OCI-LY7 (cell line): ENCODE measurements around the gene CNTNAP3. TPM values are rescaled to one million over a fixed set of nuclear protein-coding genes. Genes with fewer than 3 reads are reported as not detected.
A peak's percentile ranks its signal among the peaks of the same experiment; 100 is the strongest.
"Not testable (repeated sequence)": the region's sequence is repeated elsewhere in the genome, so short reads cannot be mapped to it uniquely, and the experiment has no call there.

Experiments used
- Bru-seq: library from RNA; stranded (reverse); fragments of 400-500 nt; gene quantifications from one replicate; lab custom pipeline; 2021; lab: Mats Ljungman, UMichigan
- BruChase-seq, 2 experiments: library from RNA; stranded (reverse); fragments of 400-500 nt; gene quantifications; one replicate each; lab custom pipeline; 2021; lab: Mats Ljungman, UMichigan
- BruUV-seq: library from RNA; stranded (reverse); fragments of 400-500 nt; replicated peaks from 2 replicates; lab custom pipeline; 2021; lab: Mats Ljungman, UMichigan
- CTCF ChIA-PET: fragments of 300-600 bp; sonication (Branson Sonifier 250); formaldehyde crosslinking; loops from one replicate; lab custom pipeline; 2022; ENCODE audit warnings: antibody characterized with exemption; ENCODE audit not compliant: unreplicated experiment; lab: Charles Lee
- POLR2A ChIA-PET: fragments of 300-600 bp; sonication (Branson Sonifier 250); formaldehyde crosslinking; loops from one replicate; lab custom pipeline; 2022; ENCODE audit warnings: antibody characterized with exemption; lab: Charles Lee
- DNase-seq: peaks from one replicate; pipeline ENCODE4 v3.0.0-alpha.2; 2015; ENCODE audit warnings: low spot score
- H2AFZ ChIP-seq: fragments of 200-600 bp; sonication (generic), shearing (Covaris generic); 2 replicates; pipeline ENCODE4 v1.6.1; 2014; ENCODE audit warnings: mild to moderate bottlenecking, antibody characterized with exemption, low read length, moderate library complexity
- H3K27ac ChIP-seq: fragments of 200-600 bp; sonication (generic); 2 replicates; pipeline ENCODE4 v1.5.1; 2014; ENCODE audit warnings: mixed run types, low read depth, mild to moderate bottlenecking, moderate library complexity, low read length, inconsistent platforms; ENCODE audit not compliant: poor library complexity, severe bottlenecking
- H3K36me3 ChIP-seq: fragments of 200-600 bp; sonication (generic); 2 replicates; pipeline ENCODE4 v1.6.1; 2014; ENCODE audit warnings: mild to moderate bottlenecking, antibody characterized with exemption, low read length, moderate library complexity, mixed read lengths; ENCODE audit not compliant: insufficient read depth
- H3K4me1 ChIP-seq: fragments of 200-600 bp; sonication (generic); 2 replicates; pipeline ENCODE4 v1.5.1; 2014; ENCODE audit warnings: mild to moderate bottlenecking, low read length; ENCODE audit not compliant: insufficient read depth, poor library complexity, severe bottlenecking
- H3K4me2 ChIP-seq: fragments of 200-600 bp; sonication (generic); 2 replicates; pipeline ENCODE4 v1.6.1; 2014; ENCODE audit warnings: mild to moderate bottlenecking, low read length
- H3K4me3 ChIP-seq: fragments of 200-600 bp; sonication (generic); 2 replicates; pipeline ENCODE4 v1.5.1; 2014; ENCODE audit warnings: mild to moderate bottlenecking, low read depth, low read length; ENCODE audit not compliant: poor library complexity, severe bottlenecking
- H3K79me2 ChIP-seq: fragments of 200-600 bp; sonication (generic); 2 replicates; pipeline ENCODE4 v1.6.1; 2016; ENCODE audit warnings: low read depth, mild to moderate bottlenecking, low read length, moderate library complexity, mixed read lengths; ENCODE audit not compliant: insufficient read depth
- H3K9me2 ChIP-seq: fragments of 200-600 bp; sonication (generic); 2 replicates; pipeline ENCODE4 v1.6.1; 2016; ENCODE audit warnings: mild to moderate bottlenecking, low read length, mixed read lengths; ENCODE audit not compliant: insufficient read depth
- H3K9me3 ChIP-seq: fragments of 200-600 bp; sonication (generic); 2 replicates; pipeline ENCODE4 v1.6.1; 2014; ENCODE audit warnings: mild to moderate bottlenecking, mixed run types, low read length, mixed read lengths
- H4K20me1 ChIP-seq: fragments of 200-600 bp; sonication (generic); 2 replicates; pipeline ENCODE4 v1.6.1; 2014; ENCODE audit warnings: mild to moderate bottlenecking, antibody characterized with exemption, low read length, moderate library complexity, mixed read lengths; ENCODE audit not compliant: insufficient read depth
- intact Hi-C: fragments of 100-400 bp; cut with micrococcal nuclease; formaldehyde crosslinking; loops from one replicate; pipeline ENCODE4 v1.10.0; 2022; ENCODE audit not compliant: unreplicated experiment
- long read RNA-seq: library from polyadenylated mRNA; stranded (forward); transcript quantifications from one replicate; pipeline ENCODE4 v2.0.0, GENCODE V29; 2022
- total RNA-seq, 2 experiments: library from RNA; depleted of rRNA in 1 of 2; stranded (reverse); fragments of >200 nt in 1 of 2; shearing (Covaris generic) in 1 of 2; gene quantifications; 2 replicates each; pipeline ENCODE4 v1.2.3, GENCODE V29; 2014 to 2022

CNTNAP3 gene
- total RNA-seq (2014; rRNA removed; shearing (Covaris generic)) = not detected in 2 replicates
- not detected in 2 replicates for total RNA-seq (2022)
- Bru-seq, nascent RNA = percentile 4 among the genes with signal in this experiment
- percentile 1 among the genes with signal in this experiment for BruChase-seq, experiment 1, labeled RNA remaining after a 6-hour chase
- BruChase-seq, experiment 2, labeled RNA remaining after a 2-hour chase = percentile 3 among the genes with signal in this experiment
- long read RNA-seq = 0 reads

DNA sequence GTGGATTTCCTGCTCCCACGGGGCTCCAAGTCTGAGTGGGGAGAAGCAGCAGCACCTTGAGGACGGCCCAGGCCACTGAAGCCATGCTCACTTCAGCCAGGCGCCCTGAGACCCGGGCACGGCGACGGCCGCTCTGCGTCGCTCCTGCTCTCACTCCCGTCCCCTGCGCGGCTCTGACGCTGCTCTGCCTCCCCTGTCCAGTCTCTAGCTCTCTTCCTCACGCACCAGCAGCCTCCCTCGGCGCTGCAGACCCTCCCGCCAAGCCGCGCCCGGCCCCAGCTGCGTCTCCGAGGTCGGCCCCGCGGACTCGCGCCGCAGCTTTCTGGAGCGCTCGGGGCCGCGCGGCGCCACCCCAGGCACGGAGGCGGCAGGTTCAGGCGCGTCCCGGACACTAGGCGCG, at the start of gene CNTNAP3:
Gene CNTNAP3, minus strand, starts transcription at position 188 of the 400 bp plus-strand sequence. Its CDS starts 103 bp downstream, at position 85.
- H3K4me1 ChIP-seq, BruUV-seq: not testable (repeated sequence)

DNA sequence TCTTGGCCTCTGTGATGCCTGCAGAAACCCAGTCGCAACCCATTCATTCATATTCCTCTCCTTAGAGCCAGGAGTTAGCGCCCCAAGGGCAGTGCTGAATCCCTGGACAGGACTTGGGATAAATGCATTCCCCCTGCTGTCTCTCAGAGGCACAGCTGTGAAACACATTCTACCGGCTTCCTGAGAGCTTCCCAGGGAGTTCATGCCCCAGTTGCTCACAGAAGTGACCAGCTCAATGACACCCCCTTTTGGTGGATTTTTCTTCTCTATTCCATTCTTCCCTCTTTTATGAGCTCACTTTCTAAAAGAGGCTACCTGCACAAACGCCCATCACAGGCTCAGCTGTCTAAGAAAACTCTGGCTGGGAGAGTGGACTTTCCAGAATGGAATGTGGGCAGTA, 8.0 kb downstream of the CNTNAP3 start:
- H3K27ac ChIP-seq, H3K4me3 ChIP-seq, H4K20me1 ChIP-seq, H3K36me3 ChIP-seq, DNase-seq, H3K4me1 ChIP-seq, CTCF ChIA-PET, POLR2A ChIA-PET, H3K9me2 ChIP-seq, H2AFZ ChIP-seq, H3K4me2 ChIP-seq, H3K9me3 ChIP-seq, BruUV-seq, H3K79me2 ChIP-seq, intact Hi-C loops: not testable (repeated sequence)

More for the DNA sequence above, at the start of gene CNTNAP3:
- DNase-seq, H3K4me3 ChIP-seq, CTCF ChIA-PET, H3K9me3 ChIP-seq, intact Hi-C loops, H3K79me2 ChIP-seq, H2AFZ ChIP-seq, H4K20me1 ChIP-seq, H3K36me3 ChIP-seq, H3K27ac ChIP-seq, POLR2A ChIA-PET, H3K9me2 ChIP-seq, H3K4me2 ChIP-seq: not testable (repeated sequence)

DNA sequence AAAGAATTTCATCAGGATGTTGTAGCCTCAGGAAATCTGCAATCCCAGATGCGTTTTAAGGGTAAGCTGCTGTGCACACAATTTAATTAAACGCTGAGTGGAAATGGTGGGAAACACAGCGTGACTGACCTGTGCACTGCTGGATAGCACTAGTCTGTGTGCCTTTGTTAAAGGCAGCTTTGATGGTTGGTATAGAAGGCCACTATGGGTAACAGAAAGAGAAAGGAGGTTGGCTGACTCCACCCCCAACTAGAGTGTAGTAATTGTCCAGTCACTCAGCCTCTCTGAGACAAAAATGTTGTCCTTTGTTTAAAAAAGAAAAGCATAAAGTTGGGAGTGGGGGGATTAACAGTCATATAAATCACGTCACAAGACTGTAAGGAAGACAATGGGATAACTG, 45.5 kb downstream of the CNTNAP3 start:
- H3K4me1 ChIP-seq, H3K27ac ChIP-seq, H3K9me3 ChIP-seq, intact Hi-C loops, H4K20me1 ChIP-seq, BruUV-seq, H2AFZ ChIP-seq, H3K36me3 ChIP-seq, H3K79me2 ChIP-seq, H3K9me2 ChIP-seq, CTCF ChIA-PET, DNase-seq, H3K4me2 ChIP-seq, H3K4me3 ChIP-seq, POLR2A ChIA-PET: not testable (repeated sequence)

DNA sequence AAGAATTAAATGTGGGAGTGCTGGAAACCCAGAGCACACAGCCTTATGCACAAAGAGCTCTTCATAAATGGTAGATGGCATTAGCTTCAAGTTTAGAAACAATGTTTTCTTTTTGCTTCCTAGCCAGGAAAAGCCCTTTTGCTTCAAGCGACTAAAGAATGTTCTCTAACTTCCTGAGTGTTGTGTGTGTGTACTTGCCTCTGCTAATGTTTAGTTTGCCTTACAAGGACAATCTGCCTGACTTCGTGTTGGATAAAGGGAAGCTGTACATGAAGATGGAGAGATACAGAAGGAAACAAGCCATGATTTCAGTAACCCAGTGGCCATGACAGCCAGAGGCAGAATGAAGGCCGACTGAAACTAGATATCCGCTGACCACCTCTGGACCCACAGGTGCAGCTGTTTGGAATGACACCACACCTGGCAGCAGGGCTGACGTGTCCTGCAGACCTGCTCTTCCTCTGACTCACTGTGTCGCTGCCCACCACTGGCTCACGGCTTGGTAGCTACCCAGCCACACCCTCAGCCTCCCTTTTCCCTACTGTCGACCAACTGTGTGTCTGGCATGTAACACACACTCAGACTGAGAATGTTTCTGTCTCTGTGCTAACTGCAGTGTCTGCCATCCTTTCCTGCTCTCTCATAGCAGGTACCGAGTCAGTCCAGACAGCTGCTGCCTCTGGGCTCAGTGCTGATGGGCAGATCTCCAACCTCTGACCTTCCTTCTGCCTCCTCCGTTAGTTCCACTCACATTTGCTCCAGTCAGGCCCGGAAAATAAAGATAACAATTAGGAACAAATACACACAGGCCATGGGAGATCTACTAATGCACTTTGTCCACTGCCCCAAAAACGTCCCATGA, 55.6 kb downstream of the CNTNAP3 start:
- DNase-seq, H3K36me3 ChIP-seq, H4K20me1 ChIP-seq, POLR2A ChIA-PET, H3K9me2 ChIP-seq, H3K27ac ChIP-seq, intact Hi-C loops, H2AFZ ChIP-seq, H3K79me2 ChIP-seq, H3K4me2 ChIP-seq, H3K4me1 ChIP-seq, CTCF ChIA-PET, H3K4me3 ChIP-seq, H3K9me3 ChIP-seq, BruUV-seq: not testable (repeated sequence)

DNA sequence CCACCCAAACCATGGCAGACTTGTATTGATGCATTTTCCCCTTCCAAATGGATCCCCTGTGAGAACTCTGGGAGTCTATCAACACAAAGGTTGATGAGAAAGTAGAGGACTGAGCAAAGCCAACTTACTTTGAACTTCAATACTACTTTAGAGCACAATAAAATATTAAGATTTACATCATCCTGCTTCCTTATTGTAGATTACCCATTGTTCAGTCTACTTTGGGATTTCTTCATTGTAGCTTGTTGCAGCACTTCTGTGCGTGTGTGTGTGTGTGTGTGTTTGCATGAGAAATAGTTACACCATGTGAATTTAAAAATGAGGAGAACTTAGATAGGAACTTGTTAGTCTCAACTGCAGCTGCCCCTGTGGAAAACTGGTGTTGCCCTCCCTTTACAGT, 72.0 kb downstream of the CNTNAP3 start:
- H4K20me1 ChIP-seq, H3K9me2 ChIP-seq, DNase-seq, intact Hi-C loops, H3K4me2 ChIP-seq, H3K36me3 ChIP-seq, H2AFZ ChIP-seq, POLR2A ChIA-PET, H3K4me3 ChIP-seq, CTCF ChIA-PET, H3K9me3 ChIP-seq, H3K79me2 ChIP-seq, H3K27ac ChIP-seq, BruUV-seq, H3K4me1 ChIP-seq: not testable (repeated sequence)

DNA sequence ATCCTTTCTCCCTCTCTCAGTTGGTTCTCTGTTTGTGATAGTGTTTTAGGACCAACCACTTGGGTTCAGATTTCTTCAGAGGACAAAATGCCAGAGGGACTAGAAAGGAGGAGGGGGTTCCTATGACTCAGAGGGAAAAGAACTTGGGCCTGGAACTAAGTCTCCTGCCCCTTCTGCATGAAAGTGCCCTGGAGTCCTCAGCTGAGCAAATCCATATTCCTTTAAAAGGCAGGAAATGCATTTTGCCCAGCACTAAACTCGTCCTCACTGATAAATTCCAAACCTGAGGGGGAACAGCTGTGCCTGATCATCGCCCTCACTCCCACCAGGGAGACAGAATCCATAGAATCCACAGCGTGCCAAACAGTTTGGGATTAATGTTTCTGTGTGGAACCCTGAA, 78.2 kb downstream of the CNTNAP3 start:
- H2AFZ ChIP-seq, CTCF ChIA-PET, DNase-seq, H3K27ac ChIP-seq, H3K4me2 ChIP-seq, H3K4me3 ChIP-seq, H3K9me3 ChIP-seq, H3K9me2 ChIP-seq, POLR2A ChIA-PET, H4K20me1 ChIP-seq, intact Hi-C loops, H3K4me1 ChIP-seq, H3K79me2 ChIP-seq, BruUV-seq, H3K36me3 ChIP-seq: not testable (repeated sequence)
